ENCODE results near the gene ANKS1A. TPM values are rescaled to one million over a fixed set of nuclear protein-coding genes. Genes with fewer than 3 reads are reported as not detected.

ANKS1A gene
- total RNA-seq, 2 donors from 2014 or later = 20.5 to 68.4 TPM

- Histone ChIP-seq H3K4me1 (replicated peaks) (peaks cover 6% of the 10 kb centered on the region), H3K27me3 (replicated peaks; ENCODE audit: insufficient read depth) (no peaks in the 10 kb centered on the region), H3K9me3 (no peaks in the 10 kb centered on the region), H3K36me3 (no peaks in the 10 kb centered on the region), H3K4me3 (no peak overlapping the region), H3K27ac (peak overlapping the region in 1 of 2 donors; percentile 38)
- TF ChIP-seq CTCF (IDR thresholded peaks at IDR 0.05) = no peak
- TF ChIP-seq POLR2A (IDR thresholded peaks at IDR 0.05) = no peak
- TF ChIP-seq POLR2AphosphoS5 (IDR thresholded peaks at IDR 0.05) = no peak
- no peak for DNase-seq (ENCODE audit: low spot score)
- 86% methylated on average over 10 of the region's 10 CpGs for WGBS
- intact Hi-C loops (cut with DNase I) = no loop called here
Observed at GRCh38 chr6:35049156-35049735, 160.2 kb downstream of the ANKS1A start.

- peaks cover under 1% of the 10 kb centered on the region for H3K4me1 ChIP-seq (replicated peaks)
- no peak for DNase-seq (ENCODE audit: low spot score)
Observed at GRCh38 chr6:35049900-35050756, 161.1 kb downstream of the ANKS1A start.

GRCh38 chr6:35050757-35051330, 161.8 kb downstream of the ANKS1A start:
- no peaks in the 10 kb centered on the region for H3K4me1 ChIP-seq (replicated peaks)
- H3K4me3 ChIP-seq = no peak overlapping the region
- H3K36me3 ChIP-seq = no peaks in the 10 kb centered on the region
- WGBS = 85% methylated on average over 10 of the region's 10 CpGs
- no peak for DNase-seq (ENCODE audit: low spot score)
- TF ChIP-seq POLR2AphosphoS5 (IDR thresholded peaks at IDR 0.05) (no peak), CTCF (IDR thresholded peaks at IDR 0.05) (no peak), POLR2A (IDR thresholded peaks at IDR 0.05) (no peak)
- intact Hi-C loops (cut with DNase I) = no loop called here
- H3K27me3 ChIP-seq (replicated peaks; ENCODE audit: insufficient read depth) = no peaks in the 10 kb centered on the region
- H3K27ac ChIP-seq = peak overlapping the region in 1 of 2 donors; percentile 38
- H3K9me3 ChIP-seq = no peaks in the 10 kb centered on the region

More at GRCh38 chr6:35049900-35050756, 161.1 kb downstream of the ANKS1A start:
- no peaks in the 10 kb centered on the region for H3K36me3 ChIP-seq
- no peaks in the 10 kb centered on the region for H3K27me3 ChIP-seq (replicated peaks; ENCODE audit: insufficient read depth)
- H3K9me3 ChIP-seq = no peaks in the 10 kb centered on the region
- H3K4me3 ChIP-seq = no peak overlapping the region
- H3K27ac ChIP-seq = peak overlapping the region in 1 of 2 donors; percentile 38
- TF ChIP-seq CTCF (IDR thresholded peaks at IDR 0.05) = no peak
- no peak for TF ChIP-seq POLR2AphosphoS5 (IDR thresholded peaks at IDR 0.05)
- TF ChIP-seq POLR2A (IDR thresholded peaks at IDR 0.05) = no peak
- 27% methylated on average over 10 of the region's 10 CpGs for WGBS
- intact Hi-C loops (cut with DNase I) = no loop called here

- Histone ChIP-seq H3K27me3 (replicated peaks; ENCODE audit: insufficient read depth) (no peaks in the 10 kb centered on the region), H3K4me1 (replicated peaks) (no peaks in the 10 kb centered on the region), H3K36me3 (no peaks in the 10 kb centered on the region), H3K9me3 (no peaks in the 10 kb centered on the region), H3K27ac (no peak overlapping the region), H3K4me3 (no peak overlapping the region)
- TF ChIP-seq CTCF (IDR thresholded peaks at IDR 0.05) (no peak), POLR2AphosphoS5 (IDR thresholded peaks at IDR 0.05) (no peak), POLR2A (IDR thresholded peaks at IDR 0.05) (no peak)
- intact Hi-C loops (cut with DNase I) = no loop called here
- 95% methylated on average over 7 of the region's 7 CpGs for WGBS
- DNase-seq (ENCODE audit: low spot score) = no peak
Observed at GRCh38 chr6:35051396-35051795, 162.3 kb downstream of the ANKS1A start.
